Erythroblast (primary cell): ENCODE measurements around the gene ZNF763.

ENCODE experiments used
- GATA1 ChIP-seq: IDR thresholded peaks from 2 replicates; pipeline ENCODE4 v1.6.1; 2011; ENCODE audit warnings: low read depth, mild to moderate bottlenecking, control low read depth, low read length, moderate library complexity
- POLR2A ChIP-seq: IDR thresholded peaks from 2 replicates; pipeline ENCODE4 v1.6.1; 2011; ENCODE audit warnings: mild to moderate bottlenecking, low read length

GRCh38 chr19:11964858-11965645, at the start of gene ZNF763:
- peak; percentile 83 for TF ChIP-seq POLR2A
- TF ChIP-seq GATA1, result no peak
